Measurements from ENCODE around the gene ETS1.

ETS1 gene

DNA sequence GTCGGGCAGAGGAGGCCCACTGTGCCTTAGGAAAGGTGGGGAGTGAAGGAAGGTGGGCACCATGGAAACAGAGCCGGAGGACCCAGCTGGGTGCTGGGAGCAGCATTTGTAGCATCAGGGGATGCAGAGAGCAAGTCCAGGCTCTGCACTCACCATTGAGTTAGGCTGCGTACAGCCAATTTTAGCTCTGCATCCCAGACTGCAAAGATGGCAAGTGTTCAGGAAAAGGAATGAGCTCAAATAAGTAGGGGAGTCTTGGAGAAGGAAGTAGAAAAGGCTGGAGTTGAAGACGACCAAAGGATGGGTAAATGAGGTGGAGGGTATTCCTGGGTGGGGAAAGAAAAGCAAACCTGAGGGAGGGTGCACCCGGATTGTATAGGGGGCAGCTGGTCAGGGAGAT, 31.6 kb upstream of the ETS1 start:
- TF ChIP-seq, protein P1, sequence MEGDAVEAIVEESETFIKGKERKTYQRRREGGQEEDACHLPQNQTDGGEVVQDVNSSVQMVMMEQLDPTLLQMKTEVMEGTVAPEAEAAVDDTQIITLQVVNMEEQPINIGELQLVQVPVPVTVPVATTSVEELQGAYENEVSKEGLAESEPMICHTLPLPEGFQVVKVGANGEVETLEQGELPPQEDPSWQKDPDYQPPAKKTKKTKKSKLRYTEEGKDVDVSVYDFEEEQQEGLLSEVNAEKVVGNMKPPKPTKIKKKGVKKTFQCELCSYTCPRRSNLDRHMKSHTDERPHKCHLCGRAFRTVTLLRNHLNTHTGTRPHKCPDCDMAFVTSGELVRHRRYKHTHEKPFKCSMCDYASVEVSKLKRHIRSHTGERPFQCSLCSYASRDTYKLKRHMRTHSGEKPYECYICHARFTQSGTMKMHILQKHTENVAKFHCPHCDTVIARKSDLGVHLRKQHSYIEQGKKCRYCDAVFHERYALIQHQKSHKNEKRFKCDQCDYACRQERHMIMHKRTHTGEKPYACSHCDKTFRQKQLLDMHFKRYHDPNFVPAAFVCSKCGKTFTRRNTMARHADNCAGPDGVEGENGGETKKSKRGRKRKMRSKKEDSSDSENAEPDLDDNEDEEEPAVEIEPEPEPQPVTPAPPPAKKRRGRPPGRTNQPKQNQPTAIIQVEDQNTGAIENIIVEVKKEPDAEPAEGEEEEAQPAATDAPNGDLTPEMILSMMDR (IDR thresholded peaks at IDR 0.05; ENCODE audit: low read depth, low read length) = no peak
- no peak for DNase-seq (ENCODE audit: low read depth in 2 of 2)
- no peak overlapping the region for H3K4me3 ChIP-seq (replicated peaks in 1 of 2; ENCODE audit: low read depth in 2 of 2, low read length in 2 of 2)

DNA sequence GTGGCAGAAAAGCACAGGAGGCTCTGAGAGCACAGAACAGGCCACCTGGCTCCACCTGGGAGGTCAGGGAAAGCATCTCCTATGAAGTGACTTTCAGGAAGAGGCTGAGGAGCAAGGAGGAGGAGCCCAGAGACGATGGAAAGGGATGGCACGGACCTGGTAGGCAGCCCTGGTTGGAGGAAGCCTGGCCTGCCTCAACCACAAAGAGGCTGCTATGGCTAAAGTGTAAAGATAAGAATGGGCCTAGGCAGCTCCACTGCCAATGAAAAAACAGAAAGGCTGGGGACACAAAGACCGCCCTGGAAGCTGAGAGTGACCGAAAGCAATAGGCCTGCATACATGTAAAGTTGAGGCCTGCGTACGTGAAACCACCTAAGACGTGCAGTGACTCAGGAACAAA, 31.2 kb upstream of the ETS1 start:
- DNase-seq (ENCODE audit: low read depth in 2 of 2) = no peak
- H3K4me3 ChIP-seq (replicated peaks in 1 of 2; ENCODE audit: low read depth in 2 of 2, low read length in 2 of 2) = no peak overlapping the region
- TF ChIP-seq, protein P1 (IDR thresholded peaks at IDR 0.05; ENCODE audit: low read depth, low read length) = no peak

DNA sequence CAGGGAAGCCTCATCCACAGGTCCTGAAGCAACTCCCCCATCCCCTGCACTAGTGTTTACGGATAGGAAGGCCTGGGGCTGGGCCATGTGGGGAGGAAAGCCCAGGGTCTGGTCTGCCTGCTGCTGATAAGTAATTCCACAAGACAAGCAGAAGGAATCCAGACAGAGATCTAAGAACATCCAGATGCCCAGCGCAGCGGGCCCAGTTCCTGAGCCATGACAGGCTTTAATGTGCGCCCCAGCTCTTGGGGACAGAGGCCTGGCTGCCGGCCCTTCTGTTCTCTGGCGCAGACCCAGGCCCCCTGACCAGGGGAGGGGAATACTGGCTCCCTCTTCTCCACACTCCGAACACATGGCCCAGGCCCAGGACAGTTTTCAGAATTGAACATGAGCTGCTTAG, 28.8 kb upstream of the ETS1 start:
- H3K4me3 ChIP-seq (replicated peaks in 1 of 2; ENCODE audit: low read depth in 2 of 2, low read length in 2 of 2) = no peak overlapping the region
- DNase-seq (ENCODE audit: low read depth in 2 of 2) = no peak
- TF ChIP-seq, protein P1 (IDR thresholded peaks at IDR 0.05; ENCODE audit: low read depth, low read length) = no peak

DNA sequence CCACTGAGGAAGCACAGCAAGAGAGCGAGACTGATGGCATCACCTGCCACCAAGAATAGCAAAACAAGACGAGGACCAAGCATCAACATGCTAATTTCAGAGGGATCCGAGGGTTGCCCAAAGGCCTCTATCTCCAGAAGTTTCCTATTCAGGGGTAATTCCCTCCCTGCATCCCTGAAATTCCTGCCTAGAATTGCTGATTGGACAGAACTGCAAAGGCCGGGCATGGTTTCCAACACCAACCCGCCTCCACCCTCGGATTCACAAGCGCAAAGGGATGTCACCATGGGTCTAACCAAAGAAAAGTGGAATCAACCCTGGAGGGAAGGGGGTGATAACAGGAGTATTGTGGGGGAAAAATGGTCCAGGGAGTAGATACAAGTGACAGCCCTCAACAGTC, 28.3 kb upstream of the ETS1 start:
- DNase-seq (ENCODE audit: low read depth in 2 of 2) = no peak
- no peak overlapping the region for H3K4me3 ChIP-seq (replicated peaks in 1 of 2; ENCODE audit: low read depth in 2 of 2, low read length in 2 of 2)
- TF ChIP-seq, protein P1 (IDR thresholded peaks at IDR 0.05; ENCODE audit: low read depth, low read length) = no peak

DNA sequence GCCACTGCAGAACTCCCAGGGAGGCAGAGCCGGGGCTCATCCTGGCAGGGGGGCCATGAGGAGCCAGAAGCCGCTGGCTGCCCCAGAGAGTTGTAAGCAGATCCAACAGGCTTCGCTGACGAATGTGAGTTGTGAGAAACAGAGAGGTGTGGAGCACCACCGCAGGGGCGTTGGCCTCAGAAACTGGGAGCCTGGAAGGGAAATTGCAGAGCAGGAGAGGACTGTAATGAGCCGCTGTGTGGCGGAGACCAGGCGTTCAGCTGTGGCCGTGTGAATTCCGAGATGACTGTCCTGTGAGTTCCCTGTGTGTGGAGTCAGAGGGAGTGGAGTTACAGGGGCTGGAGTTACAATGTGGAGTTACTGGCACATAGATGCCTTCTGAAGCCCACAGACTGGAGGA, 27.7 kb upstream of the ETS1 start:
- no peak overlapping the region for H3K4me3 ChIP-seq (replicated peaks in 1 of 2; ENCODE audit: low read depth in 2 of 2, low read length in 2 of 2)
- DNase-seq (ENCODE audit: low read depth in 2 of 2) = no peak
- TF ChIP-seq, protein P1 (IDR thresholded peaks at IDR 0.05; ENCODE audit: low read depth, low read length) = no peak

DNA sequence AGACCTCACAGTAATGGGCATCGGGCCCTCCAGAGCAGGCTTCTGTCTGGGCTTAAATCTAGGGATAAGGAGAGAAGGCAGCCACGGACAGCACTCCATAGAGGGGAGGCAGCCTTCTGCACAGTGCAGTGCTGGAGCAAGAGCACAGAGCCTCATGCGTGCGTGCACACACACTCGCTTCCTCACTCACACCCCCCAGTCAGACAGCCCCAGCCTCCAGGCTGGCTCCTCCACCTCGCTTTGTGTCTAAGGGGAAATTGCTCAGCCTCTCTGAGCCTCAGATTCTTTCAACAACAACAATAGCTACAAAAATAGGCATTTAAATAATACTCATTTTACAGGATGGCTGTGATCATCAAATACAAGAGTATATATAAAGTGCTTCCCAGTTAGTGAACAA, 26.7 kb upstream of the ETS1 start:
- H3K4me3 ChIP-seq (replicated peaks in 1 of 2; ENCODE audit: low read depth in 2 of 2, low read length in 2 of 2) = no peak overlapping the region
- DNase-seq (ENCODE audit: low read depth in 2 of 2) = no peak
- TF ChIP-seq, protein P1 (IDR thresholded peaks at IDR 0.05; ENCODE audit: low read depth, low read length) = no peak

DNA sequence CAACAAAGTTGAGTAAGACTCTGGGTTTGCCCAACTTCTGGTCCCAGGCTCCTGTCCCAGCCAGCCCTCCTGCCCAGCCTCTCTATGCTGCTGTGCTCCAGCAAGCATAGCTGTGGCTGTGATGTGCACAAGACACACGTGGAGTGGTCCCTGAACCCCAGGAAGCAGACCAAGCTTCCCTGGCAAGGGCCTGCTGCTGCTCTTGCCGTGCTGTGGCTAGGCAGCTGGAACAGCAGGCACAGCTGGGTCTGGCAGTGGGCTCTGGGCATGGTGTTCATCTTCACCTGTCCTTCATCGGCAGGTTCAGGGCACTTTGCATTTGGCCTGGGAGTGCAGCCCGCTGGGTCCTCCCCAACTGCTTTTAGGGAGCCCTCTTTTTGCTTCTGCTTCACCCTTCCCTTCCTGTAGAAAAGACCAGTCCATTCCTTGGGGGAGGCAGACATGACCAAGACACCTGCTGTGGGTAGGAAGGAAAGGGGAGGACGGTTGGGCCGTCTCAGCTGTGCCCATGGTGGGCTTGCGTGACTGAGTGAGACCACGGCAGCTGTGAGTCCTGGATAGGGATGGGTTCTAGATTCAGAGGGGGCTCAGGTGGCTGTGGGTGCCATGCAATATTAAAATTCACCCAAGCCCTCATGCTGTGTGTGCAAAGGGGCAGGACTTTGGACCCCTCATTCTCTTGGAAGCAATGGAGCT, 26.1 kb upstream of the ETS1 start:
- no peak for DNase-seq (ENCODE audit: low read depth in 2 of 2)
- no peak overlapping the region for H3K4me3 ChIP-seq (replicated peaks in 1 of 2; ENCODE audit: low read depth in 2 of 2, low read length in 2 of 2)
- TF ChIP-seq, protein P1 (IDR thresholded peaks at IDR 0.05; ENCODE audit: low read depth, low read length) = no peak
